GM18526 (cell line): ENCODE data around the gene NBL1.

ENCODE experiments used
- POLR2A ChIP-seq: IDR thresholded peaks from 3 replicates; pipeline ENCODE4 v1.6.1; 2011; ENCODE audit not compliant: insufficient read length; ENCODE audit errors: extremely low read depth

NBL1 gene

DNA sequence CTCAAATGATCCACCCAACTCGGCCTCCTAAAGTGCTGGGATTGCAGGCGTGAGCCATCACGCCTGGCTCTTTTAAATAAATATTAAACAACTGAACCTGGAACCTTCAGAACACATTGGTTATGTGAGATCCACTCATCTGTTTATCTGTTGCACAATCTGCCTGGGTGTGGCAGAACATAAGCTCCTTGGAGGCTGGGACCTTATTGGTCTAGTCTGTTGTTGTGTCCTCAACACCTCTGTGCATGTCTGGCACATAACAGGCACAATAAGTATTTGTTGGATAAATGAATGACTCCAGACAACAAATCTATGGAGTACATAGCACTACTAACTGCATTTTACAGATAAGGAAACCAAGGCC, 4.1 kb upstream of the NBL1 start:
- TF ChIP-seq POLR2A = no peak

DNA sequence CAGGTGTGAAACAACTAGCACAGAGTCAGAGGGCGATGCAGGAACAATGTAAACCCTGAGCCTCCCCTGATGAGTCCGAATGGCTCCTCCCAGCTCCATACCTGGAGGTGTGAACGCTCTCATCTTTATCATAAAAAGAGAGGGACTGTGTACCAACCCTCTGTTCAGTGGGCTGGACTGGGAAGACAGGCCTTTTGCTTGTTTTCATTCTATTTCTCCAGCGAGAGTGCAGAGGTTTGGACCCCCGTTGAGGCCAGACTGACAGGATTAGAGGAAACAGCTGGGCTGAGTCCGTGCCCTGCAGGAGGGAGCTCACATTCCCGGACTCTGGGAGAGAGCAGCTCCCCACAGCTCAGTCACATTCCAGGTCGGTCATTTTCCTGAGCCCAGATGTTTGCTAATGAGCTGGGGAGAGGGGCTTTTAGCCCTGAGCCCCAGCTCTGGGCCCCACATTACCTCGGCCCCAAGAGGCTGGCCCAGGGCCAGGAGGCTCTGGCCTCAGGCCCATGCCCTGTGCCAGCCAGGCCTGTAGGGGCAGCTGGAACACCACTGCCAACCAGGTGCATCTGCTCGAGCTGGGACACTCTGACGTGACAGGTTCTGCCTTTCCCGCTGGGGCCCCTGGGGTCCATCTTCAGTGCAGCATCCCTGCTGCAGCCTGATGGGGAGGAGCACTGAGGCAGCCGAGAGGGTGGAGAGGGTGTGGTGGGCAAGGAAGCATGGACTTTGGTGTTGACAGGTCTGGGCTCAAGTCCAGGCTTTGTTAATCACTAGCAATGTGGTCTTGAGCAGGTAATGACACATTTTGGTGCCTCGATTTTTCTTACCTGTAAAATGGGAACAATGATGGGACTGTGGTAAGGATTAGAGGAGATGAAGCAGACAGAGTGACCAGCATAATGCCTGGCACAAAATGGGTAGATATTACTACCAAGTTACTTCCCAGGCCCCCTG, 3.5 kb upstream of the NBL1 start:
- no peak for TF ChIP-seq POLR2A

DNA sequence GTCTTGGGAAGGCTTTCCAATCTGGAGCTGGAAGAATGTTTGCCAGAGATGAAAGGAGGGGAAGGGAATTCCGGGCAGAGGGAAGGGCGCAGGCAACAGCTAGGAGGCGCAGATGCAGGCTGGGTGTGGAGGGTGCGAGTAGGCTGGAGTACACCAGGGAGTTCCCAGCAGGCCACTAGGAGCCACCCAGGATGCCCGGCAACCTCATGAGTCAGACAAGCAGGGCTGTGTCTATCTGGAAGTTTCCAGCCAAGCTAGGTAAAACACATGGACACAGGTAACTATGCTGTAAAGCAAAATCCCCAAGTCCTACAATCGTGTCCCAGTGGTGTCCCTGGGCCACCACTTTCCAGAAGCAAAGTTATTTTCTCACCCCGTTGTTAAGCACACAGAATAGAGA, 990 bp upstream of the NBL1 start:
- no peak for TF ChIP-seq POLR2A

DNA sequence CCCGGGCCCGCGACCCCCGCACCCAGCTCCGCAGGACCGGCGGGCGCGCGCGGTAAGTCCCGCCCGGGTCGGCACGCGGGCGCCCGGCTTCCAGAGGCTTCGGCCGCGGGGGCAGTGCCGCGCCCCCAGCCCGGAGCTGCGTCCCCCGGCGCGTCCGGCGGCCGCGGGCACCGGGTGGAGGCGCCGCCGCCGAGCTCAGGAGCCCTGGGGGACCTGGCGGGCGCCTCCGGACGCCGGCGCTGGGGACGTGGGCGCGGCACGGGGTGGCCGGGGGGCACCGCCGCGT, 227 bp downstream of the NBL1 start:
- TF ChIP-seq POLR2A = no peak

DNA sequence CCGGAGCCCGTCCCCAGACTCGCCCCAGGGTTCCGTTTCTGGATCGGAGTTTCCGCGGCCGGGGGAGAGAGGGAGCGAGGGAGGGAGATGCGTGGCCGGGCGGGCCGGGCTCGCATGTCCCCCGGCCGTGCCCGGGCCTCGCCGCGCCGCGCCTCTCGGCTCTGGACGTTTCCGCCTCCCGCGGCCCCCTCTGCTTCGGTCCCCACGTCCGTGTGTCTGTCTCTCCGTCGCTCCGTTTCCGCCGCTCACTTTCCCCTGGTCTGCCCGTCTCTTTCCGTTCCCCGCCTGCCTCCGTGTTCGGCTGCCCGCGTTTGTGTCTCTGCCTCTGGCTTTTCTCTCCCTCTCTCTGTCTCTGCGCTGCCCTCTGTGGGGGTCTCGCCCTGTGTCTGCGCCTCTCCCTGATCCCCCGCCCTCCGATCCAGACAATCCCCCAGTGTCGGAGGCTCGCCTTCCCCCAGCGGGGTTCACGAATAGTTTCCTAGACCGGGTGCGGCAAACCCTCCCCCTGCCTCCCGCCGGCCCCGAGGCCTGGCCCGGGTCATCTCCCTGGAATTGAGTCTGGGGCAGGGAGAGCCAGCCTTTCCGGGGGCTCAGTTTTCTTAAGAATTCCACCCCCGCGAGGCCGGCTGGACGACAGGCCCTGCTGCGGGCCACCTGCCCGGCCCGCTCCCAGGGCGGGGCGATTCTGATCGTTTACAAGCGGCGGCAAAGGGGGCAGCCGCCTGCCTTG, 735 bp downstream of the NBL1 start:
- no peak for TF ChIP-seq POLR2A

DNA sequence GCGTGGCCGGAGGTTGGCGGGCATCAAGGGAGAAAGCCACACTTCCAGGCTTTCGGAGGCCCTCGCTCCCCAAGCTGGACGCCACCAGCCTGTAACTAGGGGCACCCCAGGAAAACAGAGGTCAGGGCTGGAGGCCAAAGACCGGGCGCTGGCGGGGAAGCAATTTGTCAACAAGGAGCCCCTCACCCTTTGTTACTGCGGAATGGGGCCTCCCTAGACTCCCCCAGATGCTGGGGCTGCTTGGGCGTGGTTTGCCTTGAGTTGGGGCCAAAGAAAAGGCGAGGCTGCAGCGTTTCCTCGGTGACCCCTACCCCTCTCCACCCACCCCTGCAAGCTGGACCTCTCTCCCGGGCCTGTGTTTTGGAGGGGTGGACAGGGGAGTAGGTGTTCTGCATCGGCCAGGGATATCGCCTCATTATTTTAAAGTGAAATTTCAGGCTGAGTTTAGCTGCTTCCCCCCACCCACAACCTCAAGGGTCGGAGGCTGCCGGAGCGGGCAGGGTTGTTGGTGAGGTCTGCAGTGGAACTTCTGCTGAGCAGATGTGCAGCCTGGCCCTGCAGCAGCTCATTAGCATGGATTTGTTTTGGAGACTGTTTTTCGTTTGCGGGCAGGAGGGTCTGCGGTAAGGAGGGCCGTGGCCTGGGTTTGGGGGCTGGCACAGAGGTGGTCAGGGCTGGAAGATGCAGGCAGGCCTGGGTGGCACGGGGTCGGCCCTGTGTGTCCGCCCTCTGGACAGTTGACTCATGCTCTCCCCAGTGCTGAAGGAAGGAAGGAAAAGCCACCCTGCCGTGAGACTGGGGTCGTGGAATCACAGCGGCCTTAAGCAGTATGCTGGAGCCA, 1.5 kb downstream of the NBL1 start:
- TF ChIP-seq POLR2A = no peak

DNA sequence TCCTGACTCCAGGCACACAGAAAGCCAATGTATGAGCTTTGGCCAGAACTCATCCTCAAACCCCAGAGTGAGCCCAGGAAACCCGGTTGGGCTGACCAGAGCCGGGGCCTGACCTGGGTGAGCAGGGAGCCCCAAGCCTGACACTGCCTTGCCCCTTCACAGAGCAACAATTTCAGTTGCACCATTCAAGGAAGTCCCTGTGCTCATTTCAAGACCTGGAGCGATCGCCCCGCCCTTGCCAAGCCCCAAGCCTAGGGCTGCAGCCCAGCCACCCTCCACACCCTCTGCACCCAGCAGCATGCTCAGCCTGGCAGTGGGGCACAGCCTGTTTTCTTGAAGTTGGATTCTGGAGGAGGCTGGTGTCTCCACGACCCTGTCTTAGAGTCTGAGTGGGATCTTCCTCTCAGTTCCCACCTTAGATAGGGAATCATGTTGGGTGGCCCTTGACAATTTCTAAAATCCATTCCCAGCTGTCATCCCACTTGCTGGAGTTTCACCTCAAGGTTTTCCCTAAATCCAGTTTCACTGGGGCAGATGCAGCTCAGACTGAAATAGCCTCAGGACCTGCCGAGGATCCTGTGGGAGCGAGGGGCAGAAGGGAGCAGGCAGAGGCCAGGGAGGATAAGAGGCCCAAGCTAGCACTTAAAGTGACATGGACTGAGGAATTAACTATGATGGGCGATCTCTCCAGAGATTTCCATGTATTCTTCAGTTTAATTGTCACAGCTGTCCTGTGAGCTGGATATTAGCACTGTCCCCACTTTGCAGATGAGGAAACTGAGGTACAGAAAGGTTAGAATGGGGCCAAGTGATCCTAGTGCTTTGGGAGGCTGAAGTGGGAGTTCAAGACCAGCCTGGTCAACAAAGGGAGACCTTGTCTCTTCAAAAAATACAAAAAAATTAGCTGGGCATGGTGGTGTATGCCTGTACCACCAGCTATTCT, 2.5 kb downstream of the NBL1 start:
- no peak for TF ChIP-seq POLR2A

DNA sequence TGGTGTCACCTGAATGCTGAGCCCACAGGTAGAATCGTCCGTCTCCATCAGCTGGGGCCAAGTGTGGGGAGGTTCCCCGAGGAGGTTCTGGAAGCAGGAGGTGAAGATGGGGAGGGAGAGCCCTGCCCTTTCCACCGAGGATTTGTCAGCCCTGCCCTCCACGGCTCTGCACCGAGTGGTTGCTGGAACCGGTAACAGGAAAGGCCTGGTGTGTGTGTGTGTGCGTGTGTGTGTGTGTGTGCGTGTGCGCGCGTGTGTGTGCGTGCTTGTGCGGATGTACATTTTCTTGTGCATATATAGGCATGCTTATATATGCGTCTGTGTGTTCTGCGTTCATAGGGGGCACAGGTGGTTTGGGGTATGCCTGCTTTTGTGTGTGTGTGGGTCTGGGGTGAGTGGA, 3.5 kb downstream of the NBL1 start:
- TF ChIP-seq POLR2A = no peak

DNA sequence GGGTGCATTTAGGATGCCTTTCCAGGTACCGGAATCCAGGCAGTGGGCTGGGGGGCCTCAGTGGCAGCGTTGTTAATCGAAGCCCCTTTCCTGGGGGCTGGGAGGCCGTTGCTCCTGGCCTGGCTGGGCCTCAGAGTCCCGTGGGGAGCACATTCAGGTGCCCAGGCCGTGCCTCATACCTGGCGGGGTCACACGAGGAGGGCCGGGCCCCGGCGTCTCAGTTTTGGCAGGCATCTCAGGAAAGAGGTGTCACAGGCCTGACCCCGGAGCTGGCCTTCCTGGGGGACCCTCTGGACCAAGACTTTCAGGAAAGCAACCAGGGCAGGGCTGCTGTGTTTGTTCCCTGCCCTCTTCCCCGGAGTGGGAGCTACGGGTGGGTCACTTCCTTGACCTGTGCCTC, 4.1 kb downstream of the NBL1 start:
- TF ChIP-seq POLR2A = no peak

DNA sequence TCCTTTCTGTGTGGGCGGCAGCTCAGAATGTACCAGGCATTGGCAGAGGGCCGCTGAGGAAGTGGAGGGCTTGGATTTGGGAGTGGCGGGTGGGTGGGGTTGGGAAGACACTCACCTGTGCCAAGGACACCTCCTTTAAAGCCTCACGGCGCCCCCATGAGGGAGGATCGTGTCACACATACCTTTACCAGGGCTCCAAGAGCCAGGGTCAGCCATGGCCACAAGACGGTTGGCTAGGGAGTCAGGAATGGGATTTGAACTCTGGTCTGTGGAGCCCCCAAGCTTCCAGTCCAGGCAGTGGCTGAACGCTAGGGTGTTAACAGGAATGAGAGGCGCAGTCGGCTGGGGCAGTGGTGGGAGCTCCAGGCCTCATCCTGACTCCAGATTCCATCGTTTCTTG, 4.6 kb downstream of the NBL1 start:
- no peak for TF ChIP-seq POLR2A

DNA sequence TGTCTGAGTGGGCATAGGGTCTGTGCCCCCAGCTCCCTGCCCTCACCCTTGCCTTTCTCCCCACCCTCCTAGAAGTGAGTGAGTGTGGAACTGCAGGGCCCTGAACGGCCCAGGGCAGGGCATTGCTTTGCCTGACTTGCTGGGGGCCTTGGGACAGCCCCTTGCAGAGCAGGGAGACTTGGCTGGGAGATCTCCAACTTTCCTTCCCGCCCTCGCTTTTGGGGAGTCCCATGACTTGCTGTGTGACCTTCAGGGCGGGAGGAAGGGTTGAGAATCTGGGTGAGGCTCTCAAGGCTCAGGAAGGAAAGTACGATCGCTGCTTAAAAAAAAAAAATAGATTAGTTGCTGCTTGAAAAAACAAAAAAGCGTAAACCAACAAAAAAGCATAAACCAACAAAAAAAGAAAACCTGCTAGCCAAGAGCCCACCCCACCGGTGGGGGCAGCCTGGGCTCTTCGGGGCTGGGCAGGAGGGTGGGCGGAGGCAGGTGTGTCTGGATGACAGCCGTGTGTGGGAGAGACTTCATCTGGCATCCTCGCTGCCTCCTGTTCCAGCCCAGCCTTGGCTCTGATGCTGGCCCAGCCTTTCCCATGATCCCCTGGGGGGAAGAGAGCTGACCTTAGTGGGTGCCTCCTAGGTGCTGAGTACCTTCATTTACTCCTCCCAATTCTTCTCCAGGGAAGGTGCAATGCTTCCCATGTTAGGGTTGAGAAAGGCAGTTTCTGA, 6.5 kb downstream of the NBL1 start:
- TF ChIP-seq POLR2A = no peak

DNA sequence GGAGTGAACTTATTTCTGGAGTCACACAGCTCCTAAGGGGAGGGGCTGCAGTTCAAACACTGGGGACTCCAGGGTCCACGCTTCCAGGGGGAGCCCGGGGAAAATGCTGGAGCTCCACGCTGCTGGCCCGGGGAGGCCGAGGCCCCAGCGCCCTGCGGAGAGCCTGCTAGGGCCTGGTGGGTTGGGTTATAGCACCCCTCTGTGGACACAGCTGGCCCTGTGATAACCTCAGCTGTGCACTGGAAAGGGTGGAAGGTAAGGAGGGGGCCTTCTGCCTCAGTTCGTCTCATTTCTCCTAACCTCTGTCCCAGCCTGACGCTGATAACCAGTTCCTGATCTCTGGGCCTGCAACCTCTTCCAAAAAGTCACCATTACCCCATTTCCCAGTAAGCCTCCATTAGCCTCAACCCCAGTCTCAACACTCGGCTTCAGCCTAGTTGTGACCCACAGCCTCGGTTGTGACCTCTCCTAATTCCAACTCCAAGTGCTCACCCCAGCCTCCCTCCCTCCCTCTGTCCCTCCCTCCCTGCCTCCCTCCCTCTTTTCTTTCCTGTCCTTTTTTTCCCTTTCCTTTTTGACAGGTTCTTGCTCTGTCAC, 7.1 kb downstream of the NBL1 start:
- no peak for TF ChIP-seq POLR2A

DNA sequence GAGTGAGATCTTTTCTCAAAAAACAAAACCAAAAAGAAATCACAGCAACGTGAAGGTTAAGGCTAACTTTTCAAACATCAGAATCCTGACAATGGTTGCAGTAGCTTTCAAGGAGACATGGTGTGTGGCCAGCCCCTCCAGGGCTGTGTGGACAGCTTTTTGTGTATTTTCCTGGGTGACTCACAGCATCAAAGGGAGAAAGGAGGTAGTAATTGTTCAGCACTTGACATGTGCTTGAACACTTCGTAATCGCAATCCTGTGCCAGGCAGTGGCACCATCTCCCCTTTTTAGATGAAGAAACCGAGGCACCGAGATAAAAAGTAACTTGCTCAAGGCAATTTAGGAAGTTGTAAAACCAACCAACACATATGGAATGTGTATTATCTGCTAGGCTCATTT, 10.3 kb downstream of the NBL1 start:
- no peak for TF ChIP-seq POLR2A
